ENCODE results near the gene HMG20B.

DNA sequence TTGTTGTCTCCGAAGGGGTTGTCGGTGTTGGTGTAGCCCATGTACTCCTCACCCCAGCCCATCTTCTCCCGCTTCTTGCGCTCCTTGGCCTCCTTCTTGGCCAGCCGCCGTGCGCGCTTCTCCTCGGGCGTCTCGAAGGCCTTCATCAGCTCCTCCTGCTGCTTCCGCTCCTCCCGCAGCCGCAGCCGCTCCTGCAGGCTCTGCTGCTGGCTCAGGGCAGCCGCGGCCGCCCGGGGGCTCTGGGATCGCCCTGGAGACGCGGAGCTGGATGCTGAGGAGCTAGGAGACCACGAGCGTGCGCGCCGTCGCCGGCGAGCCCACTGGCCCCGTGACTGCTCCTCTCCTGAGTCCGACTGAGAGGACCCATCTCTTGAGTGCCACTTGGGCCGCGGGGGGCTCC lies 51.0 kb downstream of the HMG20B start:
- TF ChIP-seq, protein P1, sequence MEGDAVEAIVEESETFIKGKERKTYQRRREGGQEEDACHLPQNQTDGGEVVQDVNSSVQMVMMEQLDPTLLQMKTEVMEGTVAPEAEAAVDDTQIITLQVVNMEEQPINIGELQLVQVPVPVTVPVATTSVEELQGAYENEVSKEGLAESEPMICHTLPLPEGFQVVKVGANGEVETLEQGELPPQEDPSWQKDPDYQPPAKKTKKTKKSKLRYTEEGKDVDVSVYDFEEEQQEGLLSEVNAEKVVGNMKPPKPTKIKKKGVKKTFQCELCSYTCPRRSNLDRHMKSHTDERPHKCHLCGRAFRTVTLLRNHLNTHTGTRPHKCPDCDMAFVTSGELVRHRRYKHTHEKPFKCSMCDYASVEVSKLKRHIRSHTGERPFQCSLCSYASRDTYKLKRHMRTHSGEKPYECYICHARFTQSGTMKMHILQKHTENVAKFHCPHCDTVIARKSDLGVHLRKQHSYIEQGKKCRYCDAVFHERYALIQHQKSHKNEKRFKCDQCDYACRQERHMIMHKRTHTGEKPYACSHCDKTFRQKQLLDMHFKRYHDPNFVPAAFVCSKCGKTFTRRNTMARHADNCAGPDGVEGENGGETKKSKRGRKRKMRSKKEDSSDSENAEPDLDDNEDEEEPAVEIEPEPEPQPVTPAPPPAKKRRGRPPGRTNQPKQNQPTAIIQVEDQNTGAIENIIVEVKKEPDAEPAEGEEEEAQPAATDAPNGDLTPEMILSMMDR (IDR thresholded peaks at IDR 0.05), result no peak
- TF ChIP-seq EP300 (IDR thresholded peaks at IDR 0.05) (no peak), POLR2A (IDR thresholded peaks at IDR 0.05) (no peak), POLR2AphosphoS5 (IDR thresholded peaks at IDR 0.05) (no peak)
